ENCODE measurements around the gene DNER.

DNA sequence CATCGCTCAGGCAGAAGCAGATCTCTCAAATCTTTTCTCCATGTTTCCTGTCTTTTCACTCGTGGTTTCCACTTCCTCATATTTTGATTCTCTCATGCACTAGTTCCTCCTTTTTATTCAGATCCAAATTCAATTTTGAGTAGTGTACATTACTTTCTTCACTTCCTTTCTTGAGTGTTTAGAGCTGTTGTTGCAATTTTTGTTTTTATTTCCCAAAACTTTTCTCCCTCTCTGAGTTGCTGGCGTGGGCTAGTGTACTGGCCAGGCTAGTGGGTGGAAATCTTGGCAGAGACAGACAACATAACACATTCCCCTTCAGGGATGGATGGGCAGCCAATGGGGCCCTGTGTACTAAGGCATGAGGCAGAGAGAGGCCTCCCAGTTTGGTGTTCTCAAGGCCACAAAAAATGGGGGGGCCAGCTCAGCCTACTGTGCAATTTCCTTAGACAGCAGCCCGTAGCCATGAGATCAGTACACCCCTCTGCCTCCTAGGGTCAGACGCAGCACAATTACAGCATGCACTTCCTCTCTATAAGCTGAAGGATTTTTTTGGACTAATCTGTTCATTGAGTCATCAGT lies 298.1 kb downstream of the DNER start:
- TF ChIP-seq POLR2A (IDR thresholded peaks at IDR 0.05) = peak in 1 of 2 donors; percentile 11
- TF ChIP-seq, protein P1, sequence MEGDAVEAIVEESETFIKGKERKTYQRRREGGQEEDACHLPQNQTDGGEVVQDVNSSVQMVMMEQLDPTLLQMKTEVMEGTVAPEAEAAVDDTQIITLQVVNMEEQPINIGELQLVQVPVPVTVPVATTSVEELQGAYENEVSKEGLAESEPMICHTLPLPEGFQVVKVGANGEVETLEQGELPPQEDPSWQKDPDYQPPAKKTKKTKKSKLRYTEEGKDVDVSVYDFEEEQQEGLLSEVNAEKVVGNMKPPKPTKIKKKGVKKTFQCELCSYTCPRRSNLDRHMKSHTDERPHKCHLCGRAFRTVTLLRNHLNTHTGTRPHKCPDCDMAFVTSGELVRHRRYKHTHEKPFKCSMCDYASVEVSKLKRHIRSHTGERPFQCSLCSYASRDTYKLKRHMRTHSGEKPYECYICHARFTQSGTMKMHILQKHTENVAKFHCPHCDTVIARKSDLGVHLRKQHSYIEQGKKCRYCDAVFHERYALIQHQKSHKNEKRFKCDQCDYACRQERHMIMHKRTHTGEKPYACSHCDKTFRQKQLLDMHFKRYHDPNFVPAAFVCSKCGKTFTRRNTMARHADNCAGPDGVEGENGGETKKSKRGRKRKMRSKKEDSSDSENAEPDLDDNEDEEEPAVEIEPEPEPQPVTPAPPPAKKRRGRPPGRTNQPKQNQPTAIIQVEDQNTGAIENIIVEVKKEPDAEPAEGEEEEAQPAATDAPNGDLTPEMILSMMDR (IDR thresholded peaks at IDR 0.05) = no peak
